Medulla oblongata (tissue), 1 donor: ENCODE results near the gene COX10.
"Not testable (repeated sequence)": the region's sequence is repeated elsewhere in the genome, so short reads cannot be mapped to it uniquely, and the experiment has no call there.

Experiments used
- DNase-seq: peaks from one replicate; pipeline ENCODE4 v3.0.0-alpha.2; 2015; ENCODE audit errors: extremely low spot score

COX10 gene

GRCh38 chr17:14069251-14070021 lies at the start of gene COX10:
Gene COX10 (plus strand): TSS chr17:14069504. CDS start chr17:14069606, 102 bp downstream.
- DNase-seq, result peak; percentile 90

GRCh38 chr17:14021651-14022294 lies 47.5 kb upstream of the COX10 start:
- DNase-seq, result not testable (repeated sequence)

DNA sequence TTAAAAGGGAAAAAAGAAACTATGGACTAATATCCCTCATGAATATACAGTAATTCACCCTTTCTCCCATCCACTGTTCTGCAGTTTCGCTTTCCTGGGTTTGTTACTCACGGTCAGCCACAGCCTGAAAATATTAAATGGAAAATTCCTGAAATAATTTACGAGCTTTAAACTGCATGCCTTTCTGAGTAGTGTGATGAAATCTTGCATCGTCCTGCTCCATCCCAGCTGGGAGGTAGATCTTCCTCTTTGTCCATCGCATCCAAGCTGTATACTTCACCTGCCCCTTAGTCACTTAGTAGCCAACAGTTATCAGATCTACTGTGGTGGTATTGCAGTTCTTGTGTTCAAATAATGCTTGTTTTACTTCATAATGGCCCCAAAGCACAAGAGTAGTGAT lies 39.5 kb upstream of the COX10 start:
- not testable (repeated sequence) for DNase-seq

DNA sequence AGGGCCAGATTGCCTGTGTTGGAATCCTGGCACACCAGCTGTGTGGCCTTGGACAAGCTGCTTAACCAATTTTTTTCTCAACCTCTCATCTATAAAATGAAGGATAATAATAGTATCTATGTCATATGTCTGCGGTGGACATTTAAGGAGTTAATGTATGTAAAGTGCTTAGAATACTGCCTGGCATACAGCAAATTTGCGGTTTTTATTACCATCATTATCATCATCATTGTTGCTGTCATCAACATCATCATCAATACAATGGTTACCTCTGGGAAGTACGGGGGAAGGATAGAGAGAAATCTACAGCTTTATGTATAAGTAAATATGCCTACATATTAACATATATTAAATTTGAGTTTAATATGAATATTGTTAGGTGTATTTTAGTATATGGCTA lies 37.1 kb upstream of the COX10 start:
- DNase-seq, result no peak

GRCh38 chr17:14033166-14033565 lies 36.1 kb upstream of the COX10 start:
- DNase-seq, result peak; percentile 7

DNA sequence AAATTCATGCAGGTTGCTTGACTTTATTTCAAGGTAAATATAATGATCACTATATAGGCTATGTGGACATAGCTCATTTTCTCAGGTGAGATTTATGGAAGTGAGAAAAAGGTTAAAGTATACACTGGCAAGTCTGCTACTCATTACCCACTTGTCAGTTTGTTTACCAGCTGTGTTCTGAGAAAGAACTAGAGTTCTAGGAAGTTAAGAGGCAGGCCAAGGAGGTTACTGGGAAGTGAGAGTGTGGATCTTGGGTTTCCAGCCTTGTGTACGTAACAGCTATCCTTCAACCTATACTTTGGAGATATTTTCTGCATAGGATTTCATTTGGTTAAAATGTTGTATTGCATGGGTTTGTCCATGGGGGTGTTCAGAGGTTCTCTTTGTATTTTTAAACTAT lies 31.9 kb upstream of the COX10 start:
- no peak for DNase-seq

DNA sequence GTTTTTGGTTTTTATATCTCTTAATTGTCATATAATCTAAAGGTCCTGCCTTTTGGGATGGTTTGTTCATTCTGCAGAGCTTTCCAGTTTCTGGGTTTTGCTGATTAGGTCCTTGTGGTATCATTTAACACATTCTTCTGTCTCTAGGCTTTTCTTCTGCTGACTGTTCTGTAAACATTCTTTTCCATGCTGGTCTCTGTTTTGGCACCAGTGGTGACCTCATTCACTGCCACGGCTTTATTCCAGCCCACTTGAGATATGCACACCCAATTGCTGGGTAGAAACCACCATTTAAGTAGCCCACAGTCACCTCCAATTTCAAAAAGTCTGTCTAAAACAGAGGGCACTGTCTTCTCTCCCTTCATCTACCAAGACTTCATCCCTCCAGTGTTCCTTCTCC lies 31.1 kb upstream of the COX10 start:
- no peak for DNase-seq

DNA sequence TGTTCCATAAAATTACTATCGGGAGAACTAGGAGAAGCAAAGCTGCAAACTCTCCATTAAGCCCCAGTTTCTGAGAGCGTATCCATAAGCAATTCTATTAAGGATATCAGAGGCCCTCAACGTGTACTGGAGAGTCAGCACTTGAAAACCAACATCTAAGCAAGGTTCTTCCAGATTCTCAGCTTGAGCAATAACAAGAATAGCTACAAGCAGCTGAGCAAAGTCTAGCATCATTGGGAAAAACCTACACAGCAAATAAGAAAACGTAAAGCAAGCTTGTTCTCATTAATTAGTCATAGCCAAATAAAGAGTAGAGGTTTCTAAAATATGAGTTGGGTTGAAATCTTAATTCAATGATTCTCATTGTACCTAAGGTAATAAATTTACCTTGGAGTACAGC lies 26.9 kb upstream of the COX10 start:
- no peak for DNase-seq

DNA sequence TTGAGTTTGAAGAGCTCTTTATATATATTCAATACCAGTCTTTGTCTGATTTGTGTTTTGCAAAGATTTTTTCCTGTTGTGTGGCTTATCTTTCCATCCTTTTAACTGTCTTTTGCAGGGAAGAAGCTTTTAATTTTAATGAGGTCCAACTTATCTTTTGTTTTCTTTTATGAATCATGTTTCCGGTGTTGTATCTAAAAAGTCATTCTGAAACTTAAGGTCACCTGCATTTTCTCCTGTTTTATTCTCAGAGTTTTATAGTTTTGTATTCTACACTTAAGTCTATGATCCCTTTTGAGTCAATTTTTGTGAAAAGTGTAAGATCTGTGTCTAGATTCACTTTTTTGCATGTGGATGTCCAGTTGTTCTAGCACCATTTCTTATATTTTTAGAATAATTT lies 24.6 kb upstream of the COX10 start:
- DNase-seq, result no peak

GRCh38 chr17:14046978-14047377 lies 22.3 kb upstream of the COX10 start:
- no peak for DNase-seq

DNA sequence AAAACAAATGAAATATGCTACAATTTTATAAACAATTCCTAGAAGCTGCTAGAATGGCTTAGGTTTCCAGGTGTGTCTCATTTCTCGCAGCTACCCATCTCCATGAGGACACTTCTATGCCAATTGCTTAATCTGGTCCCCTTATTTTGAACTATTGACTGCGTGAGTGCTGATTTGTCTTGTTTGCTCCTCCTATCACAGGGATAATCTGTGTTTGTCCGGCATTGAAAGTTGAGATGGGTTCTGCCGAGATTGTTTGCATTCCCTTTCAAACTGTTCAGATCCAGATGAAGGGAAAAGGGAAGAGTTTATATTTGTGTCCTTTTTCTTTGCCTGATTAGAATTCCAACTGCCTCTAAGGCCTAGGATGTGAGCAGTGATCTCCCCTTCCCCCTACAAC lies 21.7 kb upstream of the COX10 start:
- no peak for DNase-seq

DNA sequence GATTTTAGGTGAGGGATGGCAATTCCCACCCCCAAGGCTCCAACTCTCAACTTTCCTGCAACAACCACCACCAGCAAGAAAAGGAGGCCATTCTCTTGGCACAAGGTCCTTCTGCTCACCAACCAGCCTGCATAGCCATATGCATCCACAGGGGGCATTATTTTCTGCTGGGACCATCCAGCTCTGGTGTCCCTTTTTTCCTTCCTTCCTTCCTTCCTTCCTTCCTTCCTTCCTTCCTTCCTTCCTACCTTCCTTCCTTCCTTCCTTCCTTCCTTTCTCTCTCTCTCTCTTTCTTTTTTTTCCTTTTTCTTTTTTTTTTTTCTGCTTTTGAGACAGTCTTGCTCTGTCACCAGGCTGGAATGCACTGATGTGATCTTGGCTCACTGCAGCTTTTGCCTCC lies 21.1 kb upstream of the COX10 start:
- DNase-seq, result no peak

- DNase-seq, result no peak
Measured at GRCh38 chr17:14050616-14051015, 18.7 kb upstream of the COX10 start.

- DNase-seq, result no peak
Measured at GRCh38 chr17:14051692-14052091, 17.6 kb upstream of the COX10 start.

DNA sequence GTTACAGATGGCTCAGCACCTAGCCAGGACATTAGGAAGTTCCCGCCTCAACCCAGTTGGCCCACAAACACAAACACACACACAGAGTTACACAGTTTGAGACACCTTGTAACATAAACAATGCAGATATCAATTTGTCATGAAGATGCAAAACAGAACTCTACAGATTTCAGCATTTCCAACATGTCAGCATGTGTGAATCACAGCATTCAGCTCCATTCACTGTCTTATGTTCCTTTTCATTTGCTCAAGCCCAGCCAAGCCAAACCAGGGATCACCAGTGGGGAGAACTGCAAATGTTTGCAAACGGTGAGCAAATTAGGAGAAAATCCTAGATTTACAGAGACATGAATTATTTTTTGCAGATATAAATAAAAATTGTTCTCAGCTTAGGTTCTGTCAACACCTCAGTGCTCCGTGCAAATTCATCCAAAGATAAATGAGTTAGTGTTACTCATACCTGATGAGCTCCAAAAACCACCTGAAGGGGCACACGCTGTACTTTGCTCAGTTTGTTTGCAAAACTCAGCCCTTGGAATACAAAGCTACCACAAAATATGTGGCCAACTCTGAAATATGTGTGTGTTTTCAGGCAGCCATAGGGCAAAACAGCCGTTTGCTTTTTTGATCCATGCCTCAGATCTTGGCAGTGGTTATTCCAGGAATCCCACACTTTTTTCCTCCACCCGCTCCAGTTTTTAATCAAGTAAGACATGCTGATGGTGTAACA lies 16.3 kb upstream of the COX10 start:
- DNase-seq, result no peak

DNA sequence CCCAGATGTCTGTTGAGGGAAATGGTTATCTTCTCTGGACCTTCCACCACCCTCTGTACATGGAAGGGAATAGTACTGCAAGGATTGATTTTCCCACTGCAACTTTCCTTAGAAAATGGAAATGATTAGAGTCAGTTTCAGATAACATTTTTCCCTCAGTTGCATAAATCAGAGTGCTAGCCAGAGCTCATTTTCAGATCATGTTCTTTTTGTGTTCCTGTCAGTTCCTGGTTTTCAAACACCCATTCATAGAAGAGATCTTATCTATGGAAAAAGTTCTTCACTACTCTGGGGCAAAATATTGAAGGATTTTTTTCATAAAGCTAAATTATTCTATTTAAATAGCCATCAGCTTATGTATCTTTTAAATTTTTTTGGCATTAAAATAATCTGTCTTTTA lies 11.7 kb upstream of the COX10 start:
- DNase-seq, result no peak

GRCh38 chr17:14058051-14058450 lies 11.3 kb upstream of the COX10 start:
- DNase-seq, result no peak

DNA sequence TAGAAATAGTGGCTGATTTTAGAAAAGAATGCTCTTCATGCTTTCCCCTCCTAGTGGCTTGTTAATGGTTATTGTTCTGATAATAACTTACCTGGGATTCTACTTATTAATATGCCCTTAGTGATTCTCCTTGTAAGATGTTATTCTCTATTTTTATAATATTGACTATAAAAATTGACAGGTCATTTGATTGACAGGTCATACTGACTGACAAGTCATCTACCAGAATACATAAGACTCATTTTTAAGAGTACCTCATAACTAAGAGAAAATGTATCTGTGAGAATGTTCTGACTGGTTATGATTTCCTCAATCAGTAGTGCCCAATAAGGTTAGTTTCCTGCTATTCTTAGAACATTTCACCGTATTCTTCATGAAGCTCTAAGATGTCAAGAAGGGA lies 8.6 kb upstream of the COX10 start:
- DNase-seq, result no peak

- DNase-seq, result no peak
Measured at GRCh38 chr17:14061666-14062560, 7.4 kb upstream of the COX10 start.

DNA sequence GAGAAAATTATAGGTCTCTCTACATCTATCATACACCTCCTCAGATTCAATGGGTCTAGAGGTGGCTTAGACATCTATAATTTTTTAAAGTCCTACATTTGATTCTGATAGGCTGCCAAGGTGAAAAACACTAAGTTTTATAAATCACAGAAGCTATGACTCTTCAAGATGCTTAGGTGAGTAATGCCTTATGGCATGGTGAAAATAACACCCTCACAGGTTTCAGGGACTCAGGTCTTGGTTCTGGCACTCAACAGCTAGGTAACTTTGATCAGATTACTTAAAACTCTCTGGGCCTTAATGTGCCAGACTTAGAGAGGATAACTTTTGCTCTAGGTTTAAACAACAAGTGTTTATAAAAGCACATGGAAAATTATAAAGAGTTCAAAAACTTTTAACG lies 2.0 kb upstream of the COX10 start:
- no peak for DNase-seq

- no peak for DNase-seq
Measured at GRCh38 chr17:14068542-14069250, 608 bp upstream of the COX10 start.
